SIG-M5 treated with dmso at 0.1 percent for 504 hours (cell line): ENCODE data around the gene CFAP61.
A peak's percentile ranks its signal among the peaks of the same experiment; 100 is the strongest.

Experiments
- DNase-seq: peaks from one replicate; lab custom pipeline; 2025; ENCODE audit not compliant: unreplicated experiment; lab: John Stamatoyannopoulos, UW

The CFAP61 gene

DNA sequence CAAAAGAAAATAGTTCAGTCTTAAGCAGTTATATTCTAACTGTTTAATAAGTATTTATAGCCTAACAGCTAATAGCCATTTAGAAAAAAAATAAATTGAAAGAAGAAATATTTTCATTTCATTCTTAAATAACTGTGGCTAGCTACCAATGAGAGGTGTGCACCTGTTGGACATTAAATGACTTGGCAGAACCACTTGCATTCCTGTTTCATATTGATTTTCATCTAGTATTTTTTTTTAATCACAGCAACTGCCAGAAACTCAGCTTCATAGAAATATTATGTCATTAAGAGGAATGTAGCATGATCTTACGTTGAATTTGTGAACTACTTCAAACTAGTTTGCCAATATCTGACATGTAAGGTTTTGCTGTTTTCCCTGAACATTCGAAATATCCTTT, 25.0 kb upstream of the CFAP61 start:
- no peak for DNase-seq

DNA sequence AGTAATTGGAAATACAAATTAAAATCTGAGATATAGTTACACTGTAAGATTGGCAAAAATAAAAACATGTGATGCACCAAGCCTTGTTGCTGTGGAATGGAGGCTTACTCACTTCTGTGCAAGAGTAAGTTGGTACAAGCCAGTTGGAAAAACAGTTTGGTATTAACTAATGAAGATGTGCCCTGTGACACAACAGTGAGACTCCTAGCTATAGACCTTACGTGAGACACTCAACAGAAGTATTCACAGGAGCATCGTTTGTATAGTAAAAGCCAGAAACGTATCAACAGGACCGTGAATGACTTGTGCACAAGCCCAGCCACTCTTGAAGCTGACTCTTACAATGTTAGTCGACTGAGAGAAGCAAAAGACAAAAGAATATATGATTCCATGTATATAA, 20.5 kb upstream of the CFAP61 start:
- DNase-seq: no peak

DNA sequence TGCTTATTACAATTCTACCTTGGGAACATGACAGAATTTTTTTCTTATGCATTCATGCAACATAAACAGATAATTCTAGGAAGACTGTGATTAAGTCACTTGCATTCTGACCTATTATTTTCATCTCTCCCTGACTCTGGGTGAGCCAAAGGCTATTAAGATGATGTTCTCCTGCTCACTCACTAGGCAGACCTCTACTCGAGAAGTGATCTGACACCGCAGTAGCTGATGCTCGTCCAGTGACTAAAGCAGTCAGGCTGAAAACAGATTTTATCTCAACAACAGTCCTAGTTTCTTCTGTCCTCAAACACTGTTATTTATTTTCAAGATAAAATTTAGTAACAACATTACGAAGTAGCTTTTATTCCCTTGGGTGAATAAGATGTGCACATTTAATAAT, 17.8 kb upstream of the CFAP61 start:
- DNase-seq: no peak

DNA sequence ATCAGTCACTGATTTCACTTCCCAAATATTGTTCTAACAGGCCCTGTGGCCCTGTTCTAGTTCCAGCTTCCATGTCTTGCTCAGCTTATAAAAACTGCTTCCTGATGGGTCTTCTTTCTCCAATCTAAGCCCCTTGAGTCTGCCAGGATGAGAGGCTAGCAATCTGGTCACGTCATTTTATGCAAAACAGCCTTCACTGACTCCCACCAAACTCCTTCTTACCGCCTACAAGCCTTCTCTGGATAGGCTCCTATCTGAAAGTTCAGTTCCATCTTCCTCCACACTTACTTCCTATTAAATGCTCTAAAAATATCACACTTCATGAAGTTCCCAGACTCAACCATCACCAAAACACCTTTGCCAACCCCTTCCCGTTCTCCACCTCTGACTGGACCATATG, 15.6 kb upstream of the CFAP61 start:
- no peak for DNase-seq

DNA sequence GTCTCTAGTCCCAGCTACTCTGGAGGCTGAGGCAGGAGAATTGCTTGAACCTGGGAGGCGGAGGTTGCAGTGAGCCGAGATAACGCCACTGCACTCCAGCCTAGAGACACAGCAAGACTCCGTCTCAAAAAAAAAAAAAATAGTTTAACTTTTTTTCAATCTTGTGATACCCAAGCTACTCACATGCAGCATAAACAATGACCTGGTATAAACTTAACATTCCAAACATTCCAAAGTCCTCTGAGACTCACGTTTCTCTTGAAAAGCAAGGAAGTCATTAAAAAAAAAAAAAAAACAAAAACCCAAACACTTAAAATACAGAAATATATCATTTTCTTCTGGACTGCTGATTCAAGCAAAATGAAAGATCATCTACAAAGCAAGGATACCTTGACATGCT, 14.4 kb upstream of the CFAP61 start:
- no peak for DNase-seq

DNA sequence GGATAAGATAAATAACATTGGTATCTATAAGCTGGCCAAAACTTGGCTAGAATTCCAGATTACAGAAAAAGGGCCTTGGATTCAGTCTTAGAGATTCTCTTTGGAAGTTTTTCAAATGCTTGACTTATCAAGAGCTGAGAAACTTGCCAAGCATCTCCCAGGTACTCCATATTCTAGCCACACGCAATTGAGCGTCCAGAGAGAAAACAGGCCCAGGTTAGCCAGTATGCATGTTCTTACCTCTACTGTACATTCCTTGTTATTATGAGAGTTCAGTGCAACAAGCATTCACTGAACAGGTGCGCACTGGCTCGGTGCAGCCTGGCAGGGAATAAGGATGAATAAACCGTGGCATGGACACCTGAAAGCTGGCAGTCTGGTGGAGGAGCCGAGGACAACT, 13.7 kb upstream of the CFAP61 start:
- DNase-seq: no peak

DNA sequence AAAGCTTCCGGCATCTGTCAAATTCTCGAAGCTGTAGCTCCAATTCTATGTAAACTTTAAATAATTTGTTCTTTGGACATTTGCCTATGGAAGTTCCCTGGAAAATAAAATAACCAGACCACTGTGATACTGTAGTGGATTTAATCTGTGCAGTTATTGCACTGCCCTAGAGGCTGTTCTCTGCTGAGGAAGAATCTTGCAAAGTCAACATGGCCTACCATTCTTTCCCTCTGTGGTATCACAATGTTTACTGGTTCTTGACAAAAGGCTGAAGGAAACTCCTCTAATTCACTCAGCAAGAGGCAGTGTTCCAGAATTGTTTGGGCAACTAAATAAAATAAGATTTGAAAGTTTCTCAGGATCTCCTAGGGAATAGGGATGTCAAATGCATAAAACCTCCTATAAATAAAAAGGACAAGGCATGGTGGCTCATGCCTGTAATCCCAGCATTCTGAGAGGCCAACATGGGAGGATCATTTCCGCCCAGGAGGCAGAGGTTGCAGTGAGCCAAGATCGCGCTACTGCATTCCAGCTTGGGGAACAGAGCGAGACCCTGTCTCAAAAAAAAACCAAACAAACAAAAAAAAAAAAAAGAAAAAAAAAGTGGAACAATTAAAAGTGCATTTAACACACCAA, 12.5 kb upstream of the CFAP61 start:
- no peak for DNase-seq

DNA sequence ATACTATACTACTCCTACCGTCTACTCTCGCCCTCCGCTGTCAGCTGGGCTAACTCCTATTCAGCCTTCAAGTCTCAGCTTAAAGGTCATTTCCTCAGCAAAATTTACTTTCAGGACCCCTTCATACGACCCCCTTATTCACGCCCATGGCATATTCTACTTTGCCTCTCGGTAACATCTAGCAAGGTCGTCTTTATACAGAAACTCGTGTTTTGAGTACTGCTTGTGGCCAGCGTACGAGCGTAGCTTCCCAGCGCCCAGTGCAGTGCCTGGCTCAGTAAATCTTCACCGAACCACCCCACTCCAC, 612 bp upstream of the CFAP61 start:
- DNase-seq: no peak

DNA sequence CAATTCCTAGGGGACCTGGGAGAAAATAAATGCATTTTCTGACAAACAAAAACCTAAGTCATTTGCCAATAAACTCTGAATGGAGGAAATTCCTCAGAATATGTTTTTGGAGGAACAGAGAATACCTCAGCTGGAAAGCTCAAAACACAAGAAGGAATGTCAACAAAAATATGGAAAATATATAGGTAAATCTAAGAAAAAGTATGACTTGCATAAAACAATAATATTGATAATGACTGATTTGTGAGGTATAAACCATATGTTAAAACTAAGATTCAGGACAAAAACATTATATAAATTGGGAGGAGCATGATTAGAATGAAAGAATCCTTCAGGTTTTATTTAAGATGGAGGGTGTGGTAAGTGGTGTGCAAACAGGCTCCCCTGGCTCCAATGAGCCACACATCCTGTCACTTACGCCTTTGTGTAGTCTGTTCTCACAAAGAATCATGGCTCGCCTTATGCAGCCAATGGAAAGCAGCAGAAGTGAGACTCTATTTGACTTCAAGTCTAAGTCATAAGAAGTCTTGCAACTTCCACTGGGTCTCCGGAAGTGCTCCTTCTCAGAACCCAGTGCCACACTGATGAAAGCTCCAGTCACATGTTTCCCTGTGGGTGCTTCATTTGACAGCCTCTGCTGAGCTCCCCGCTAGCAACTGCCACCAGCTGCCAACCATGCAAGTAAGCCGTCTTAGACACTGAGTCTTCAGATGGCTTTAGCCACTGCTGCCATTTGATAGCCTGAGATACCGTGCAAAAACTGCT, 8.1 kb downstream of the CFAP61 start:
- no peak for DNase-seq

DNA sequence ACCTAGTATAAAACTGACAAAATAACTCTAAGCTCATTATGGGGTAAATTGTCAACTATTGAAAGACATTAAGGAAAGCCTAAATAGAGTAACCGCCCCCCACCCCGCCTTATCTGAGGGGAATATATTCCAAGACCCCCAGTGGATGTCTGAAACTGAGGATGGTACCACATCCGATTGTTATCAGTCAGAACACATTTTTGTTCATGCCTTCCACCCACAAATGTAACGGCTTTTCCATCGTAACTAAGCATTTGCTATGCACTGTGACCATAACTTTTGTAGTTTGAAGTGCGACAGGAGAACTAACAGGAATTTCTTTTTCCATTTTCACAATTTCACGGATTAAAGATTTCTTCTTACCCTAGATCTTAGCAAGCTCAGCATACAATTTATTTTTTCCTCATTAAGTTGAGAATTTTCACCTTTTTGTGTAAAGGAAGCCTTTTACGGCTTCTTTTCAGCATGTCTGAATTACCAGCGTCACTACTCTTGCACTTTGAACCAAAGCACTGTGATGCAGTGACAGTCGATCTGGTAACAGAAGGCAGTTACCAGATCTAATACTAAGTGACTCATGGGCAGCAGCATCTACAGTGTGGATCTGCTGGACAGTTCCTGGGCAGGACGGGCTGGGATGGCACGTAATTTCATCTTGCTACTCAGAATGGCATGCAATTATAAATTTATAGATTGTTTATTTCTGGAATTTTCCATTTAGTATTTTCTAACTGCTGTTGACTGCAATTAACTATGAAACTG, 11.8 kb downstream of the CFAP61 start:
- no peak for DNase-seq

DNA sequence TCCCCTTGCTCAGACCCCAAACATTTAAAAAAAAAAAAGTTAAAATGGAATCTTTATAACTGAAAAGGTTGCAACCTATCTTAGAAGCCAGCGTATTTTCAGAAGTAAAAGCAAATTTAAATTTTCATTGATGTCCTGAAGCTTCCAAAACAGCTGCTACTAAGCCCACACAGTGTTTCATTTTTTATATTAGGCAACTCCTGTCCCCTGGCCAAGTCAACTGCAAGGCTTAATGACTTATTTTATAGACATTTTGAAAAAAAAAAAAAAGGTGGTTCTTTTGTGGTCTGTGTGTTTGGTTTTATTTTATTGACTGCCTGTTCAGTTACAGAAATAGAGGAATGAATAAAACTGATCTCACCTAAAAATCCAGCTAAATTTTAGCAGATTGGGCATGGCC, 13.0 kb downstream of the CFAP61 start:
- no peak for DNase-seq

DNA sequence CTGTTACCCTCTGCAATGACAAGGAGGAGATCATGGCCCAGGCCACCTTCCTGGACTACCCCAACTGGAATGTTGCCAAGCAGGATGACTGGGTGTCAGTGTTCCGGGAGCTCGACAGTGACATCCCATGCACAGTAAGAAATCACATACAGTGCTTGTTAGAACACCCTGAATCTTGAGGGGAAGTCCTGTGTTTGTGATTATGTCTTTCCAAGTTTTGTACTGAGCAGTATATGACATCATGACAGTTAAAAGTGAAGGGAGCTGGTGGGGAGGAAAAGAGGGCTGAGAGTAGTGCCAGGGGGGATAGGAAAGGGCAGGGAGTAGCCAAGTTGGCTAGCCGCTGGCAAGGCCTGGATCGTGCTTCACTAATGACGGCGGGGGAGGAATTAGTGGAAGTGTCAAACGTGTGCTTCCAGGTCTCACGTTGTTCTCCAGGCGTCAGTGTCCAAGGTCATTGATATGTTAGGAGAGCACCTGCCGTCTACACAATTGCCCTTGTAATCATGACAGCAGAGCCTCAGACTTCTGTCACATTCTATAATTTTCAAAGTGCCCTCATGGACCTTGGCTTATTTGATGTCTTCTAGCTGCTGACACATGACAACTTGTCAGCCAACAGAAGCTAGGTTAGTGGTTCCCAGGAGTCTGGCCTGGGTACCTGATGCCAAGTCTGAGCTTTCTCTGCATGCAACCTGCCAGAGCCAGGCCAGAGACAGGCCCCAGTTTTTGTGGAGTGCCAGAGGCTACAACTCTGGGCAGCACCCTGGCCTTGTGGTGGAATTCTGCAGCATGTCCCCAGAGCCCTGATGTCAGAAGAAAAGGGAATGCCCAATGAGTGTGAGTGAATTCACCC, 18.8 kb downstream of the CFAP61 start:
- no peak for DNase-seq

DNA sequence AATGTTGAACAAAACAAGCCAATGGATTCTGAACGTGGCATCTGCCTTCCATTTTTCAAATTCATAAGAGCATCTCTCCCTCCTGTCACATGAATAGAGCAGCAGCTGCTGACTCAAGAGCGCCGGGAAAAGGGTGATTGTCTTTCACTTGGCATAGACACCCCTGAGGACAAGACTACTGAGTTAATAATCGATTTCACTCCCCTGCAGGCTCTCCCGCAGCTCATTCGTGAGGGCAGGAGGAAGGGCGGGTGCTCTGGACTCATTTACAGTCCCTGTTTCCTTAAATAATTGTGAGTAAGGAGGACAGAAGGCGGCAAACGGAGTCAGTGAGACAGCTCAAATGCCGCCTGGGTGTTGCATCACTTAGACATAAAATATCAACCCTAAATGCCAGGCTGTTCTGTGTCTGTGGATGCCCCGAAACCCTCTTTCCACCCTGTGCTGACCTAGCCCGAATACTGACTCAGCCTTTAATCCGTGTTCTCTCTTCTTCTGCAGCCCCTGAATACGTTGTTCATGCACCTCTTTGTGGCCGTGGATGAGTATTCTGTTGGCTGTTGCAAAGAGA, 21.6 kb downstream of the CFAP61 start:
- no peak for DNase-seq

DNA sequence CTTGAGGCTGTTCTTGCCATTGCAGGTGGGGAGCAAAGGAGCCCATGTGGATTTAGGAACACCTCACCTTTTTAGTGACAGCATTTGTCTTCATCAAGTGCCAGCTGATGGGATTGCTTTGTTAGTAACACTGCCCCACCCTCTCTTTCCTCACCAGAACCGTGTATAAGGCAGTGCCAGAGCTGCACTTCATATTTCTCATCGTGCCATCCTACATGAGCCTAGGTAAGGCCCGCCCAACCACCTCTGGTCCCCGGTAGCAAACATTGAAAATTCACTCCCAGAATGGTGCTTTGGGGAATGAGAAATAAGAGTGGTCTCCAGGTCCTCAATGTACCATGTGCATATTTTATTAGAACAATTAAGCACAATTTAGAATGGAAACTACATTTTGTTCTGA, 22.7 kb downstream of the CFAP61 start:
- DNase-seq: no peak

DNA sequence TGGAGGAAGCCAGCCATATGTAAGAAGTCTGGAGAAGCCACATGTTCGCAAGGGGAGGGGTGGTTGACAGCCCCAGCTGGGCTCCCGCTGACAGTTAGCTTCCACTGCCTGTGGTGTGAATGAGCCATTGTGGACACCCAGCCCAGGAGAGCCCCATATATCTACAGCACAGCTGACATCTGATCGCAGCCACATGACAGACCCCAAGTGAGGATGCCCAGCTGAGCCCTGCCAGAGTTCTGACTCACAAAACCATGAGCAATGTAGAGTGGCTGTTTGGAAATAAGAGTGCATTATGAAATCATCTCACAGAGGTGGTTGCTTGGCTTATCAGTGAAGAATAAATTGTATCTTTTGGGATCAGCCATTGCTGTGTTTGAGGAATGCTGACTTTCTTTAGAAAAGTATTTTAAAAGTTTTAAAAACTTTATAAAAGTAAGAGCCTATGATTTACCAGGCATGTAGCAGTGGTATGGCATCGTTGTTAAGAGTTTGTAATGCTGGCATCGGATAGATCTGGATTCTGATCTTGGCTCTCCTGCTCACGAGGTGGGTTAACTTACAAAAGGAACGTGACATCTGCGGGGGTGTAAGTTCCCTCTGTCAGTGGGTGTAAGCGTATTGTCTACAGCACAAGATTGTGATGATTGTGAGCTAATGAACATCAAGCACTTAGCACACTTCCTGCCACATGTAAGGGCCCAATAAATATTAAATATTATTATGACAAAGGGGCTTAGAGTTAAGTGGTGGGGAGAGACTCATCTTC, 24.1 kb downstream of the CFAP61 start:
- peak; percentile 59 for DNase-seq

DNA sequence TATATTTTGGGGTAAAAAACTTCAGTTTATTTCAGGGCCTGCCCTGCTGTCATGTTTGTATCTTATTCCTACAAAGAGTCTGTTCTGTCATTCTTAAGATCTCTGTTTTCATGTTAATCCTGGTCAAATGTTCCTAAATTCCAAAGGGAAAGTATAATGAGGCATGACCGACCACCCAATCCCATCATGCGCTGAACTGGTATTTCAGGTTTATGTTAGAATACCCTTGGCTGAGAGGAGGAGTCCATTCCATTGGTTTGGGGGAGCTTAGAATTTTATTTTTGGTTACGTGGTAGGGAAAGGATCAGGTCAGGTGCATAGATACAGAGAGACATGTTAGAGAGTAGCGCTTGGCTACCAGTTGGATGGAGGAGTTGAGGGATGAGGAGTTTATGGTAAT, 25.7 kb downstream of the CFAP61 start:
- DNase-seq: no peak

DNA sequence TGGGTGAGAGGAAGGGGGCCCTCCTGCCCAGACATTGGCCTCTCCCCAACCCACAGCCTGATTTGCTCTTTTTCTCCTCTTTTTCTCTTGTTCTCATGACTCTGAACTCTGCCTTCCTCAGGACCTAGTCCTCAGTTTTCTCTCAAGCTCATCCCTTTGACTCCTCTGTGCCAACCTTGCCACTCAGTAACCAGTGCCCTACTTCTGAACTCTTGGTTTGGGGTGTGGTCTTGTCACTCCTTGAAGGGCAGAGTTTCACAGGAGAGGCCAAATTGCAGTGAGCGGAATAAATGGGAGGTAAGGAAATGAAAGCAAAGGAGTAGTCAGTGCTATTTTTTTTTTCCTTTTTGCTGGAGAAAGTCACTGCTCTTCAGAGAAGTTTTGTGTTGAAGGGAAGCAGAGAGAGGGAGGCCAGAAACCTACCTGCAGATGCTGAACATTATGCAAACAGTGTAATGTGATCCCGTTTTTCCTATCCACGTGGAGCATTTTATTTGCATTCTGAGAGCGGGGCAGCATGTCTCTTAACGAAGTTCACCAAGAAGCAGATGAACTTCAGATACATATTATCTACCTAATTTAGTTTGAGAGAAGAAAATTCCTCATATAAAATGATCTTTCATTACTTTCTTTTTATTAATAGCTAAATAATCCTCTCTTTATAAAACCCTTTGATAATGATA, 26.9 kb downstream of the CFAP61 start:
- no peak for DNase-seq

DNA sequence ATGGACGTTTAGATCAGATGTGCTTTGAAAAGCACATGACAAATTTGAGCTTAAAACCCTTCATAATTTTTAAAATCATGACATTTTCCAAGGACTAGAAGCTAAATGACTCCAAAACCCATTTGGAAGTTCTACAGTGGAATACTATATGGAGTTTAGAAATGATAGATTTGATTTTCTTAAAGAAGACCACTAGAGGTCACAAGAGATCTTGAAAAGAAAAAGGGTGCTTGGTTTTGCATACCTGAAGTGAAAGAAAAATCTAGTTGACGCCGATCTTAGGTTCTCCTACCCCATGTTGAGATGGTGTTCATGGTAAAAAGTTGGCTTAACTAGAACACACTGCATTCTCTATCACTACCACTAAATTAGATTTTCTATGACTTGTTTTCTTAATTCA, 31.5 kb downstream of the CFAP61 start:
- DNase-seq: peak; percentile 69

DNA sequence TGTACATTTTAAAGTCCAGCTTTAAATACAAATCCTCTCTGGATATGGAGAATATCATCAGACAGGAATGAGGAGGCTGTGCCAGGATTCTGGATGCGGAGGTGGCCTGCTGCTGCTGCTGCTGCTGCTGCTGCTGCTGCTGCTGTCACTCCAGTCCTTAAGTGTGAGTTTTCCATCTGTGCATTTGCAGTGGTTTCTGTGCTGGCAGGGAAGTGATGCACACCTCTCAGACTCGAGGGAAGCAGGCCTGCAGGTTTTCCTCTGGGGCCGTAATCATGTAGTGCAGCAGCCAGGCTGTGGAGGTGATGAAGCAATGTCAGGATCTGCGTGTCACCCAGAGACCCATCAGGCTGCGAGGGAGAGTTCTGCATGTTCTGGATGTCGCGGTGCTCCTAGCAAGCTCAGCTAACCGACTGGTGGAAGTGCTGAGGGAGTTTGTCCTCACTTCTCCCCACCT, 32.0 kb downstream of the CFAP61 start:
- no peak for DNase-seq

DNA sequence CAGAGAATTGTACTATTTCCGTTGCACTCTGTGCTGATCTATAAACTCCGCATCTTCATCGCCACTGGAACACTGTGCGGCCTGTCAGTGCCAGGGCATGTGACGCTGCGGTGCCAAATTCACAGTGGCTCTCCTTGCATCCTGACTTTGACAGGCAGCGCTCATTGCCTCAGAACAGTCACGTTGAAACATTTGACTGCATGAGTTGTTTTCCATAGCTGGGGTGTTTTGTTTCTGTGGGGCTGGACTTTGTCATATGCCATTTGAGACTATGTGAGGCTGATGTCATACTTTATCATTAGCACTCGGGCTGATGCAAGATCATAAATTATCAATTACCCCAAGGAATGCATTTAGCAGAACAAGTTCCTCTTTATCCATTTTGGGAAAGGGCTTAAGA, 32.7 kb downstream of the CFAP61 start:
- DNase-seq: no peak
